NCI-H187 treated with DMSO at 0.1 percent for 48 hours (cell line): ENCODE results near the gene MRPS23.
"Not testable (repeated sequence)": the region's sequence is repeated elsewhere in the genome, so short reads cannot be mapped to it uniquely, and the experiment has no call there.

Experiments
- DNase-seq: peaks from one replicate; lab custom pipeline; 2025; lab: John Stamatoyannopoulos, UW

MRPS23 gene

GRCh38 chr17:57862694-57863667 lies 13.1 kb upstream of the MRPS23 start:
- DNase-seq, result no peak

DNA sequence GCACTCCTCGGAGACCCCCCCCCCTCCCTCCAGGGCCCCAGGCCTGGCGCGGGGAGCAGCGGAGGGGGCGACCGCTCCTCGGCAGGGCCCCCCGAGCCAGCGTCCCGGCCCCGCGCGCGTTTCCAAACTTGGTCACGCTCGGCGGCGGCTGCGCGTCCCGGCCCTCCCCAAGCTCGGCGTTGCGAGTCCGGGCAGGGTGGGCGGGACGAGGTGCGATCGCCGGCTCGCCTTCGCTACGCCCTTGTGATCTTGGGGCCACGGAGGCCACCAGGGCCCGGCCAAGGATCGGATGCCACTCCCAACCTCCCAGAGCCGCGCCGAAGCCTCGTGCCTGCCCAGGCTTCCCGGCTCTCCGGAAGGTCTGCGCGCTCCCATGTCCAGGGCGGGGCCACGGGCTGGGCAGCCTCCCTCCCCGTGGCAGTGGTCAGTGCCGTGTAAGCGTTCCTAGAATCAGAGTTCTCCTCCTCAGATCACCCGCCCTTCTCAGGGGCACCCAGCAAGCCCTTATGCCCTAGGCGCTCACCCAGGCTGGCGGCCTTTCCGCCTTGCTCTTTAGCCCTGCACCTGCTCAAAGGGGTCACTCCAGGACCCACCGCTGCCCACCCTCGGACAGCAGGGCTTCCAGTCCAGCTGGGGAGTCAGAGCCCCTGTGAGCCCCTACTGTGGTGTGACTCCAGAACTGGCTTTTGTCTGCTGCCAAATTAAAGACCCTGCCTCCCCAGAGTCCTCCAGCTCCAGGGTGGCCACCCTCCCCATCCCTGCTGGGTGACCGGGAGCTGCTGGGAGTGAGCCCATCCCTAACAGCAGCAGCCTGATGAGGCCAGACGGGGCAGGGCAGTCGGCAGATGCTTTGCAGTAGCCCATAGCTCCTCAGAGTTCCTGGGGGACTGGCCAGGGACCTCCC lies 12.2 kb upstream of the MRPS23 start:
- DNase-seq, result no peak

DNA sequence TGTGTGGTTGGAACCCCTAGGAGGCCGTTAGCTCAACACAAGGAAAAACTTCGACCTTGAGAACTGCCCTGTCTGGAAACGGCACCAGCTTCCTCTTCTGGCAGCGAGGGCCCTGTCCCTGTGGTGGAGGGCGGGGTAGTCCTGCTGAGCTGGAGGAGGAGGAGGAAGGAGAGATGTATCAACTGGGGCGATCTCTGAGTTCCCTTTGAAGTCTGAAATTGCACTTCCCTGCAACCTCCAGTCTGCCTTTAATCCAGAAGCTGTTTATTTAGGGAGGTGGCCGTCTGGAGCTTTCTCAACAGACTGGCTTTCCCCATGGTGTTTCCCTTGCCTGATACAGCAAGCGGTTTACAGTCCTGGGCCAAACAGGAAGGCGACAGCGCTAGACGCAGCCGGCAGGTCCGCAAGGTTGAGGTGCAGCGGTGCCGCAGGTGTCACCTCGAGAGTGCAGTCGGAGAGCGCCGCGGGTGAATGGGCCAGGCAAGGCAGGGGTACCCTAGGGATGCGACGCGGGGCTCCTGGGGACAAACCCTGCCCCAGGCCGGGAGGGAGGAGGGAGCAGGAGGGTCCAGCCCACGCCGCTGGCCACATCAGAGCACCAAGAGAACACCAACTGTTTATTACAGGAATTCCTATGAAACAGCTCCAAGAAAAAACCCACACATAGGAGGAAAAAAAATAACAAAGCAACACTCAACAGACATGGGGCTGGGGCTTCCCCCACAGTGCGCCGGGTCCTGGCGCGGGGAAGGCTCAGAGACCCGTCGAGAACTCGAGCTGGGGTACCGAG lies 11.4 kb upstream of the MRPS23 start:
- DNase-seq, result no peak

DNA sequence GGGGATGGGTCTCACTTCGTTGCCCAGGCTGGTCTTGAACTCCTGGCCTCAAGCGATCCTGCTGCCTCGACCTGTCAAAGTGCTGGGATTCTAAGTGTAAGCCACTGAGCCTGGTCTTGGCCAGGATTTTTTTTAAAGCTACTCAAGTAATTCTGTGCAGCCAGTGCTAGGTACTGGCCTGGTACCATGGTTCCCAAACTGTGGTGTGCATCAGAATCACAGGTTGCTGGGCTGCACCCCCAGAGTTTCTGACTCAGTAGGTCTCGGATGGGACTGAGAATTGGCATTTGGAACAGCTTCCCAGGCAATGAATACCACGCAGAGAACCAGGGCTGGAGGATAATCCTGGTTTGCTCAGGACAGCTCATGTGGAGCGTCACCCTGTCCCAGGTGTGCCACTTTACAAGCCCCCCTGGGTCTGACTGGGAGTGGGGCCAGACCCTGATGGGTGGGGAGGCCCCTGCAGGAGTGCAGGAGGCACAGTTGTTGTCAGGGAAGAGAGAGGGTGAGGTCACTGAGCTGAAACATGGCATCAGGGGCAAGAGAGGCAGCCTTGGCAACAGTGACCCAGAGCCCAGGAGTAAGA lies 10.7 kb upstream of the MRPS23 start:
- DNase-seq, result no peak

GRCh38 chr17:57859601-57860413 lies 10.0 kb upstream of the MRPS23 start:
- DNase-seq, result no peak

DNA sequence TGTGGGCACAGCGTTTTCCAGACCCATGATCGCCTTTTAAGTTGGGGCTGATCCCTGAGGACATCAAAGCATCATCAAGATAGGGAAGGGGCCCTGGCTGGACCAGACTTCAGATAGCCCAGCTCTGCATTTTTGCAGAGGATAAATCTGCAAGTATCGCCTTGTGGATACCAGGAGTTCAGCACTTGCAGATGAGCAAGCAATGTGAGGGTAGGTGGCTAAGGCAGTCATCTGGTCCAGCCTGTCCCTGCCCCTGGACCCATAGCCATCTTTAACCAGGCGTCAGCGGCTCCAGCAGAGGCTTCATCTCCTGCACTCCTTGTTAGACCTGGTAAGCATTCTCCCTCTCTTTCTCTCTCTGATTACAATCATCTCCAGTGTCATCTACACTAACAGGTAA lies 9.0 kb upstream of the MRPS23 start:
- no peak for DNase-seq

- no peak for DNase-seq
These were observed 7.2 kb upstream of the MRPS23 start for GRCh38 chr17:57856792-57857620.

GRCh38 chr17:57855391-57856035 lies 5.7 kb upstream of the MRPS23 start:
- DNase-seq, result no peak

GRCh38 chr17:57853695-57854094 lies 3.9 kb upstream of the MRPS23 start:
- no peak for DNase-seq

GRCh38 chr17:57852955-57853328 lies 3.1 kb upstream of the MRPS23 start:
- no peak for DNase-seq

DNA sequence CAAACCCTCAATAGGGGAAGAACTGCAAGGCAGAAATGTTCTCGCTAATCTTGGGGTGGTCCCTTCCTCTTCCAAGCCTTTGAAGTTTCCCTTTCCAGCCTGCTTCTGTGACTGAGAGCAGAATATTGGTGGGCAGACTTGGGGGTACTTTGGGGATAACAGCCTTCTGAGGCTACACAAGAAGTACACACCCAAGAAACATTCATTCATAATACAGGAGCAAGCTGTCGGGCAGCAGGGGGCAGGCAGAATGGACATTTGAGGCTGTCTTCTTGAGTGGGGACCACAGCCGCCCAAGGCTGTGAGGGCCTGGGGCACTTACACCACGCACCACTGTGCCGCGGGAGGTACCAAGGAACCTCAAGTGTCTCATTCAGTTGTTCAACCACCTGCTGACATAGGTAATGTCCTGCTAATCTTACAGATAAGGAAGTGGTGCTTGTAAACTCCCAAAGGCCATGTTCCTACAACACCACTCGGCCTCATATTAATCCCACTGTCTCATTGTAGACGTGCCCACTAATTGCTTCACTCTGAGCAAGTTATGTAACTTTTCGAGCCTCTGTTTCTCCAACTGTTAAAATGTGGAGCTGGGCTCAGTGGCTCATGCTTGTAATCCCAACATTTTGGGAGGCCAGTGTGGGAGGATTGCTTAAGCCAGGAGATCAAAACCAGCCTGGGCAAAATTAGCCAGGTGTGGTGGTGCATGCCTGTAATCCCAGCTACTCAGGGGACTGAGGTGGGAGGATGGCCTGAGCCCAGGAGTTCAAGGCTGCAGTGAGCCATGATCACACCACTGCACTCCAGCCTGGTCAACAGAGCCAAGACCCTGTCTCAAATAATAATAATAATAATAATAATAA lies 2.5 kb upstream of the MRPS23 start:
- DNase-seq, result no peak

GRCh38 chr17:57849163-57849873 lies 526 bp downstream of the MRPS23 start:
- no peak for DNase-seq

DNA sequence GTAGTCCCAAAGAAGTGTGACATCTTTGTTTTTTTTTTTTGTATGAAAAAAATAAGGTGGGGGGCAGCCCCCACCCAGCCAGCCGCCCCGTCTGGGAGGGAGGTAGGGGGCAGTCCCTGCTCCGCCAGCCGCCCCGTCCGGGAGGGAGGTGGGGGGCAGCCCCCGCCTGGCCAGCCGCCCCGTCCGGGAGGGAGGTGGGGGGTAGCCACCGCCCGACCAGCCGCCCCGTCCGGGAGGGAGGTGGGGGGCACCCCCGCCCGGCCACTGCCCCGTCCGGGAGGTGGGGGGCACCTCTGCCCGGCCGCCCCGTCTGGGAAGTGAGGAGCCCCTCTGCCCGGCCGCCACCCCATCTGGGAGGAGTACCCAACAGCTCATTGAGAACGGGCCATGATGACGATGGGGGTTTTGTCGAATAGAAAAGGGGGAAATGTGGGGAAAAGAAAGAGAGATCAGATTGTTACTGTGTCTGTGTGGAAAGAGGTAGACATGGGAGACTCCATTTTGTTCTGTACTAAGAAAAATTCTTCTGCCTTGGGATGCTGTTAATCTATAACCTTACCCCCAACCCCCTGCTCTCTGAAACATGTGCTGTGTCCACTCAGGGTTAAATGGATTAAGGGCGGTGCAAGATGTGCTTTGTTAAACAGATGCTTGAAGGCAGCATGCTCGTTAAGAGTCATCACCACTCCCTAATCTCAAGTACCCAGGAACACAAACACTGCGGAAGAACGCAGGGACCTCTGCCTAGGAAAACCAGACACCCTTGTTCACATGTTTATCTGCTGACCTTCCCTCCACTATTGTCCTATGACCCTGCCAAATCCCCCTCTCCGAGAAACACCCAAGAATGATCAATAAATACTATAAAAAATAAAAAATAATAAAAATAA lies 3.5 kb downstream of the MRPS23 start:
- DNase-seq, result not testable (repeated sequence)

- no peak for DNase-seq
These were observed 7.6 kb downstream of the MRPS23 start for GRCh38 chr17:57842280-57842679.

DNA sequence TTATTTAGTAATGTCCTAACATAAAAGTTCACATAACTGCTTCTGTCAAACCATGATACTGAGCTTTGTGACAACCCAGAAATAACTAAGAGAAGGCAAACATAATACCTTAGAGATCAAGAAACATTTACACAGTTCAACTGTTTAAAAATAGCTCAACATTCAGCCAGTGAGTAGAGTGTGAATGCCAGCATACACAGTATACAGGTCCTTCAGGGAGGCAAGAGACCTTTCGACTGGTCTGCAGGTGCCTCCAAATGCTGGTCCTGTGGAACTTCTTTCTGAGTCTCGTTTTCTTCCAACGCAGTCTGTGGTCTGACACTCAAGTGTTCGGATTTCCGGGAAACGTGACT lies 10.3 kb downstream of the MRPS23 start:
- no peak for DNase-seq

DNA sequence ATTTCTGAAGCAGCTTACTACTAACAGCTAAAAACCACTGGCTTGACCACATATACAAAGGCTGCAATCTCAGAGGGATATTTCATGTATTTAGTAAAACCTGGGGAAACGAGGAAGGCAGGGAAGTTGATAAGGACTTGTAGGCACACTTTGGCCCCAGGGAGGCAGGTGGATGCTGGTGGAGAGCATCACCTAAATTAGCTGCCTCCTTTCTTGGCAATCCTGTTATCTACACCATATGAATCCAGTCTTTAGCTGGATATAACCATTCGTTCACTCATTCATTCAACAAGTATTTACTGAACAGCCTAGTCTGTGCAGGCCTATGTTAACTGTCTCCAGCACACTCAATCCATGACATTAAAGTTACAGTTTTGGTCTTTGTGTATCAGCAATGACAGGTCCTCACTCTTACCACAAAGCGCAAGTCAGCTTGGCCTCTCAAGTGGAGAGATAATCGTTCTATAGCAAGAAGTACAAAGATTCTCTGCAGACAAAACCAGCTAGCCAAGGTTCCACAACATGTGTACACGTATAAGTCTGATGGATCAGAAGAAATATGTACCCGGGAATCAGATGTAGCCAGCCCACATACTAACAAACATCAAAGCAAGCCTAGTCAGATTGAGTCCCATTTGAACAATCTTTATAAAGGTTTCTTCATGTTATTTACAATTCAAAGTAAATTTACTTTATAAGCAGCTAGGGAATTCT lies 10.8 kb downstream of the MRPS23 start:
- no peak for DNase-seq
